ENCODE results near the gene GPC2. TPM values are rescaled to one million over a fixed set of nuclear protein-coding genes. Genes with fewer than 3 reads are reported as not detected.
"Not testable (repeated sequence)": the region's sequence is repeated elsewhere in the genome, so short reads cannot be mapped to it uniquely, and the experiment has no call there.

The GPC2 gene
- total RNA-seq = 64.0 and 65.2 TPM in 2 replicates
- long read RNA-seq = 0 reads

DNA sequence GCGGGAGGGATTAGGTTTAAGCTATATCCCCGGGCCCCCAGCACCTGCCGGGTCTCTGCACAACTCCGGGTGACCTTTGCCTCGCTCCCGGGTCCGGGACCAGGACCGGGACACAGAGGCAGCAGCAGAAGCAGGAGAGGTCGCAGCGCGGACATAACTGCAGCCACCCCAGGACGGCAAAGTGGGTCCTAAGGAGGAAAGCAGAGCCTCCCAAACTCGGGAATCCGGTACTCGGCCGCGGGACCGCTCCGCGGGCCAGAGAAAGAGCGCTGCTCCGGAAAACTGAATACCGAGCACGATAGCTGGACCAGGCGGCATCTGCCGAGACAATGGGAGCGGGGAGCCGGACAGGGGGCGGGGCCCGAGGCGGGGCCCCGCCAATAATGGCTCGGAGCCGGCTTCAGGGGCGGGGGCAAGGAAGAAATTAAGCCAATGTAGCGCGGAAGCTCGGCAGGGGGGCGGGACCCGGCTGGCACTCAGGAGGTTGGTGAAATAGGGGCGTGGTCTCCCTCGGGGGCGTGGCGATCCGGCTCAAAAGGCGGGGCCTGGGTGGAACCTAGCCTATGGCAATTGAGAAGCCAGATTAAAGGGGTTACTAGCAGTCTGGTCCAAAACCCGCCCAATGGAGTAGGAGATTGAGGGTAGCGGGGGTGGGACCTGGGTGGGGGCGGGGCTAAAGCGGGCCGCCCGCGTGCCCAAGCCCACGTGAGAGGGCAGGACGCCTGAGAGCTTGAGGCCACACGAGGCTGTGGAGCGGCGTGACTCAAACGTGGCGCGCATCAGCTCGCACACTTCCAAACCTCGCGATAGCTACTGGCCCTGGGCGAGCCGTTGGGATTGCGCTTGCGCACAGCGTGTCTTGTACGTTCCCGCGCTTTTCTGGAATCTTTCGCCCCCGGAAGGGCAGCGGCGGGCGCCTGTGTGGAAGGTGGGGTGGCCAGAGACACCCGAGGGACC lies at the start of gene GPC2, which contains the start of gene STAG3:
GPC2 (minus strand) TSS at position 337 of the 957 bp plus-strand sequence; CDS start at position 155, 182 bp downstream.
STAG3 (plus strand) TSS at position 874 of the 957 bp plus-strand sequence. CDS start 2,639 bp downstream, outside the sequence.
- H3K4me3 Mint-ChIP-seq (ENCODE audit: low read depth) = peak within 1 kb of the TSS; percentile 91
- H3K27me3 Mint-ChIP-seq = peaks cover 22% of the 10 kb centered on the region
- no peaks in the 10 kb centered on the region for H3K9me3 Mint-ChIP-seq (ENCODE audit: low read depth)
- TF ChIP-seq, protein P1, sequence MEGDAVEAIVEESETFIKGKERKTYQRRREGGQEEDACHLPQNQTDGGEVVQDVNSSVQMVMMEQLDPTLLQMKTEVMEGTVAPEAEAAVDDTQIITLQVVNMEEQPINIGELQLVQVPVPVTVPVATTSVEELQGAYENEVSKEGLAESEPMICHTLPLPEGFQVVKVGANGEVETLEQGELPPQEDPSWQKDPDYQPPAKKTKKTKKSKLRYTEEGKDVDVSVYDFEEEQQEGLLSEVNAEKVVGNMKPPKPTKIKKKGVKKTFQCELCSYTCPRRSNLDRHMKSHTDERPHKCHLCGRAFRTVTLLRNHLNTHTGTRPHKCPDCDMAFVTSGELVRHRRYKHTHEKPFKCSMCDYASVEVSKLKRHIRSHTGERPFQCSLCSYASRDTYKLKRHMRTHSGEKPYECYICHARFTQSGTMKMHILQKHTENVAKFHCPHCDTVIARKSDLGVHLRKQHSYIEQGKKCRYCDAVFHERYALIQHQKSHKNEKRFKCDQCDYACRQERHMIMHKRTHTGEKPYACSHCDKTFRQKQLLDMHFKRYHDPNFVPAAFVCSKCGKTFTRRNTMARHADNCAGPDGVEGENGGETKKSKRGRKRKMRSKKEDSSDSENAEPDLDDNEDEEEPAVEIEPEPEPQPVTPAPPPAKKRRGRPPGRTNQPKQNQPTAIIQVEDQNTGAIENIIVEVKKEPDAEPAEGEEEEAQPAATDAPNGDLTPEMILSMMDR (IDR thresholded peaks at IDR 0.05; ENCODE audit: unreplicated experiment) = no peak
- peaks cover 12% of the 10 kb centered on the region for H3K36me3 Mint-ChIP-seq (ENCODE audit: insufficient read depth)
- peak within 1 kb of the TSS; percentile 67 for H3K27ac Mint-ChIP-seq
- peak; percentile 97 for DNase-seq (ENCODE audit: low spot score, unreplicated experiment)
- peaks cover 12% of the 10 kb centered on the region for H3K4me1 Mint-ChIP-seq (ENCODE audit: low read depth)

DNA sequence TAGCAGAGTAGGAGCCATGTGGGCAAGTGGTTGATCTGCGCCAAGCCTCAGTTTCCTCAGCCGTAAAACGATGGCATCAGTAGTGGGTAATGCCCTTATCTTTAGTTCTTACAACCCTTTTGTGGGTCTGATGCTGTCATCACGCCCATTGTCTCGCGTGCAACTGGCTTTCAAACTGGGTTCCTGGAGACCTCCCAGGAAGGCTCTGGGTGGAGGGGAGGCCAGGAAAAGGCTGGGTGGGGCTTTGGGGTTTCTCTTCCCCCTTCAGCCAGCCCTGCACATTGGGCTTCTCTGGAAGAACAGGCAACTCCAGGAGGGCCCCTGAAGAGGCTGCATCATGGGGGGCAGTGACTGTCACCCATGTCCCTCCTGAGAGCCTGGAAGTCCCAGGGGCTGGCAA lies 47.7 kb upstream of the GPC2 start:
- not testable (repeated sequence) for DNase-seq (ENCODE audit: low spot score, unreplicated experiment); H3K4me1 Mint-ChIP-seq (ENCODE audit: low read depth); H3K27ac Mint-ChIP-seq; H3K36me3 Mint-ChIP-seq (ENCODE audit: insufficient read depth); H3K4me3 Mint-ChIP-seq (ENCODE audit: low read depth); H3K27me3 Mint-ChIP-seq; H3K9me3 Mint-ChIP-seq (ENCODE audit: low read depth)

DNA sequence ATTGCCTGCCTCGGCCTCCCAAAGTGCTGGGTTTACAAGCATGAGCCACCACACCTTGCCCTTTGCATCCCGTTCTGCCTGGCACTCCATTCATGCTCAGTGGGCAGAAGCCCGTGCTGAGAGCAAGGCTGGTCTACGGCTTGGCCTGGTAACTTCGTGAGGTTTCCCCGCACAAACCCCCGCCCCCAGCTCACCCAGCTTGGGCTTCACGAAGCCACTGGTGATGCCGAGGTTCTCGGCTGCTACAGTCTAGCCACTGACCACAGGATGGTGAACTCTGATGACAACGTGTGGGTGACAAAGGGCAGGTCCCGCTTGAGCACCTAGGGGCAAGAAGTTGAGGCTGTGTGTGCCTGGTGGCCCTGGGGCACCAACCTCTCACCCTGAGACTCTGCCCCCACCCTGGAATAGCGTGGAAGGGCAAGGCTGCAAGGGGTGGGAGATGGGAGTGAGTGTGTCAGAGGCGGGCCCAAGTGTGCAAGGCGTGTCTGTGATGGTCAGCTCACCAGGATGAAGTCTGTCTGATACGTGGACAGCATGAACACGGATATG lies 46.3 kb upstream of the GPC2 start:
- DNase-seq (ENCODE audit: low spot score, unreplicated experiment); H3K4me3 Mint-ChIP-seq (ENCODE audit: low read depth); H3K27ac Mint-ChIP-seq; H3K9me3 Mint-ChIP-seq (ENCODE audit: low read depth); H3K27me3 Mint-ChIP-seq; H3K36me3 Mint-ChIP-seq (ENCODE audit: insufficient read depth); H3K4me1 Mint-ChIP-seq (ENCODE audit: low read depth): not testable (repeated sequence)

- Mint-ChIP-seq H3K36me3 (ENCODE audit: insufficient read depth) (peaks cover 3% of the 10 kb centered on the region), H3K27ac (no peak overlapping the region), H3K9me3 (ENCODE audit: low read depth) (no peaks in the 10 kb centered on the region), H3K4me1 (ENCODE audit: low read depth) (no peaks in the 10 kb centered on the region), H3K27me3 (no peaks in the 10 kb centered on the region), H3K4me3 (ENCODE audit: low read depth) (no peak overlapping the region)
- DNase-seq (ENCODE audit: low spot score, unreplicated experiment) = no peak
- TF ChIP-seq, protein P1 (IDR thresholded peaks at IDR 0.05; ENCODE audit: unreplicated experiment) = no peak
These were observed 45.4 kb upstream of the GPC2 start for GRCh38 chr7:100222445-100223132.

DNA sequence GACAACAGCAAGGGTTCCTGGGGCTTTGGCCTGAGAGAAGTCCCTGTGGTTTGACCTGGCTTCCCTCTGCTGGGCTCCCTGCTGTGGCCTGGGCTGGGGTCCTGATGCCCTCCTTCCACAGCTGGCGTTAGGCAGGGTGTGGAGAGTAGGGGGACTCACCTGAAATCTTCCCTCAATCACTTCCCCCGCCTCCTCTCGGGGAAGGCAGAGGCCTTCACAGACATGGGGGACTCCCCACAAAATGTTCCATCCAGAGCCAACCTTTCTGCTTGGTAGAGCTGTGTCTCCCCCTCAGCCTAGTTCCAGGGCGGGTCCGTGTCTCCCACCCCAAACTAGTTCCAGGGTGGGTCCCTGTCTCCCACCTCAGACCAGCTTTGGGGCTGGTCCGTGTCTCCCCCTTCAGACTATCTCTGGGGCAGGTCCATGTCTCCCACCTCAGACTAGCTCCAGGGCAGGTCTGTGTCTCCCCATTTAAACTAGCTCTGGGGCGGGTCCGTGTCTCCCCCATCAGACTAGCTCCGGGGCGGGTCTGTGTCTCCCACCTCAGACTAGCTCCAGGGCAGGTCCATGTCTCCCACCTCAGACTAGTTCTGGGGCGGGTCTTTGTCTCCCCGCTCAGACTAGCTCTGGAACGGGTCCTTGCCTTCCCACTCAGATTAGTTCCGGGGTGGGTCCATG lies 44.7 kb upstream of the GPC2 start:
- Mint-ChIP-seq H3K36me3 (ENCODE audit: insufficient read depth) (peaks cover 3% of the 10 kb centered on the region), H3K4me3 (ENCODE audit: low read depth) (no peak overlapping the region), H3K9me3 (ENCODE audit: low read depth) (no peaks in the 10 kb centered on the region), H3K4me1 (ENCODE audit: low read depth) (no peaks in the 10 kb centered on the region), H3K27me3 (no peaks in the 10 kb centered on the region), H3K27ac (peak overlapping the region; percentile 16)
- DNase-seq (ENCODE audit: low spot score, unreplicated experiment) = no peak
- TF ChIP-seq, protein P1 (IDR thresholded peaks at IDR 0.05; ENCODE audit: unreplicated experiment) = no peak
